Gastroesophageal sphincter (tissue), 3 donors: Measurements from ENCODE around the gene MECR.

Experiments
- EP300 ChIP-seq: sonication (generic); formaldehyde crosslinking; IDR thresholded peaks from one replicate; pipeline ENCODE4 v1.6.1; 2017; ENCODE audit warnings: antibody characterized with exemption, mild to moderate bottlenecking
- TF ChIP-seq, protein P1 (sequence below), 4 experiments: fragments of 200-600 bp in 2 of 4; fragments of 450-650 bp in 2 of 4; sonication (generic) in 1 of 4; IDR thresholded peaks; one replicate each; pipeline ENCODE4 v1.5.1; 2017 to 2019; ENCODE audit warnings: antibody characterized with exemption in 4 of 4, mild to moderate bottlenecking in 2 of 4, moderate library complexity in 2 of 4

DNA sequence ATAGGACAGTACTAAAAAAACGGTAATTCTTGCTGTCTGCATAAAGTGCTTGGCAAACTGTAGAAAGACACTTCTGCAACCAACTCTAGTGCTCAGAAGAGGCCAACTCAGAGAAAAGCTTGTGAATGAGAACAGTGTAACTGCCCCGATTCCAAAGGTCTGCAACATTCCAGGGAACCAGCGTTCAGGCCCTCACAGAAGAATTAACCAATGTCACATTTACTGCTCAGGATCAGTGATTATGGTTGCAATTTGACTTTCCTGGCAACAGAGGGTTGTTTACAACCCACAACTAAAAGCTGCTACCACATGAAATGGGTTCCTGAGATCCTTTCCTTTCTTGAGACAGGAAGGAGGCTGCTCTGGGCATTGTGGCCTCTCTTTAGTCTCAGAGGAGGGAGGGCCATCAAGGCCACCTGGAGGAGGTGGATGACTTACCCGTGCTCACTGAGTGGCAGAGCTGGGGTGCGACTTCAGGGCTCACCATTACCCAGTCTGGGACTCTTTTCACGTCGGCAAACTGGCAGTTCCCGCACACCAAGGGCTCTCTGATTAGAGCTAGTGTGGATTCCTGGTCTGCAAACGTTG is 64.3 kb downstream of the MECR start:
- TF ChIP-seq, protein P1, sequence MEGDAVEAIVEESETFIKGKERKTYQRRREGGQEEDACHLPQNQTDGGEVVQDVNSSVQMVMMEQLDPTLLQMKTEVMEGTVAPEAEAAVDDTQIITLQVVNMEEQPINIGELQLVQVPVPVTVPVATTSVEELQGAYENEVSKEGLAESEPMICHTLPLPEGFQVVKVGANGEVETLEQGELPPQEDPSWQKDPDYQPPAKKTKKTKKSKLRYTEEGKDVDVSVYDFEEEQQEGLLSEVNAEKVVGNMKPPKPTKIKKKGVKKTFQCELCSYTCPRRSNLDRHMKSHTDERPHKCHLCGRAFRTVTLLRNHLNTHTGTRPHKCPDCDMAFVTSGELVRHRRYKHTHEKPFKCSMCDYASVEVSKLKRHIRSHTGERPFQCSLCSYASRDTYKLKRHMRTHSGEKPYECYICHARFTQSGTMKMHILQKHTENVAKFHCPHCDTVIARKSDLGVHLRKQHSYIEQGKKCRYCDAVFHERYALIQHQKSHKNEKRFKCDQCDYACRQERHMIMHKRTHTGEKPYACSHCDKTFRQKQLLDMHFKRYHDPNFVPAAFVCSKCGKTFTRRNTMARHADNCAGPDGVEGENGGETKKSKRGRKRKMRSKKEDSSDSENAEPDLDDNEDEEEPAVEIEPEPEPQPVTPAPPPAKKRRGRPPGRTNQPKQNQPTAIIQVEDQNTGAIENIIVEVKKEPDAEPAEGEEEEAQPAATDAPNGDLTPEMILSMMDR (IDR thresholded peaks at IDR 0.05) = no peak
- no peak for TF ChIP-seq EP300
